Skeletal muscle satellite cell (primary cell): ENCODE data around the gene KIRREL3.

ENCODE experiments used
- H3K27me3 ChIP-seq: 2 replicates; pipeline ENCODE4 v1.7.0; 2013; ENCODE audit warnings: low read length; ENCODE audit not compliant: control insufficient read depth, insufficient read depth
- H3K36me3 ChIP-seq: 2 replicates; pipeline ENCODE4 v1.7.0; 2013; ENCODE audit warnings: mild to moderate bottlenecking, control low read depth, low read length; ENCODE audit not compliant: insufficient read depth
- H3K4me1 ChIP-seq: 2 replicates; pipeline ENCODE4 v1.7.0; 2013; ENCODE audit warnings: low read length; ENCODE audit not compliant: control insufficient read depth, insufficient read depth
- H3K4me2 ChIP-seq: 2 replicates; pipeline ENCODE4 v1.7.0; 2013; ENCODE audit warnings: mild to moderate bottlenecking, low read length
- H3K4me3 ChIP-seq: 2 replicates; pipeline ENCODE4 v1.7.0; 2013; ENCODE audit warnings: low read length
- H3K9ac ChIP-seq: 2 replicates; pipeline ENCODE4 v1.7.0; 2013; ENCODE audit warnings: mild to moderate bottlenecking, low read depth, low read length, moderate library complexity
- H3K9me3 ChIP-seq: replicated peaks from 2 replicates; pipeline ENCODE4 v1.7.0; 2013; ENCODE audit warnings: mild to moderate bottlenecking, control low read depth, low read length

Gene KIRREL3

DNA sequence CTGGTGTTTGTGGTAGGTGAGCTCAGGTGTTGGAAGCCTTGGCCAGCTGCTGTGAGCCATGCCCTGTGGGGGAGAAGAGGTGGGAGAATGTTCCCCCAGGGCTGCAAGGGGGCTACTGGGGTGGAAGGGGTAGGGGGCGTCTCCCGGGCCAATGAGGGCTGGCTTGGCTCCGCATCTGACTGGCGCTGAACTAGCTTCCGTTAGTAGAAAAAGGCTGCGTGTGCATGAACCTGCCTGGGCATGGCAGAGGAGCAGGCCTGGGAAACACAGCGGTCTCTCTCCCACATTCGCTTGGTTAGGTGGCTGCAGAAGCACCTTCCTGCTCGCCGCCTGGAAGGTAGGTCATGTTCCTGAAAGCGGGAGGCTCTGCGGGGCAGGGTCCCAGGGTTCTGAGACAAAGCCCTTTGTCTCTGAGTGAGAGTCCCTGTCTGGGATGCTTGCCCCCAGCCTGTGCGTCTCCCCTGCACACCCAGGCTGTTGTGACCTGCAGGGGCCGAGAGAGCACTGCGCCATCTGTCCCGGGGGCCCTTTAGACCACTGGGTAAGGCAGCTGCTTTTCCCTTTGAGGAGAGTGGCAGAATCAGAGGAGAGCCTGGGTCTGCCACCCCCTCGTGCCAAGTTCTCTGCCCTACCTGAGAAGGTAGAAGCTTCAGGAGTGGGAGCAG lies 466.3 kb downstream of the KIRREL3 start:
- Histone ChIP-seq H3K4me3 (no peak overlapping the region), H3K4me1 (no peaks in the 10 kb centered on the region), H3K36me3 (no peaks in the 10 kb centered on the region), H3K4me2 (no peak overlapping the region), H3K9ac (no peak overlapping the region), H3K27me3 (peaks cover 5% of the 10 kb centered on the region), H3K9me3 (no peaks in the 10 kb centered on the region)

DNA sequence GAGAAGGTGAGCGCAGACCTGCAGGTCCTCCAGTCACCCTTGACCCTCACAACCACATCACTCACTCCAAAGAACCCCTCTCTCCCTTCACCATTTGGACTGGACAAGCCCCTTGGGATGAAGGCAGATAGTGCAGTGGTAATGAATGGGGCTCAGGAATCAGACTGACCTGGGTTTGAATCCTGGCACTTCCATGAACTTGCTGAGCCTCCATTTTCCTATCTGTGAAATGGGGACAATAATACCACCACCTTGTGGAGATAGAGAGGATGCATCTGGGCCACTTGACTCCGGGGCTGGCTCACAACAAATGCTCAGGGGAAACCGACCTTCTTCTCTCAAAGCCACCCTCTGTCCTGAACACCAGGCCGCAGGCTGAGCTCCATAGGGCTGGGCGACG lies 467.0 kb downstream of the KIRREL3 start:
- no peak overlapping the region for H3K9ac ChIP-seq
- H3K4me2 ChIP-seq, result no peak overlapping the region
- H3K4me1 ChIP-seq, result no peaks in the 10 kb centered on the region
- no peak overlapping the region for H3K4me3 ChIP-seq
- H3K27me3 ChIP-seq, result peaks cover 5% of the 10 kb centered on the region
- no peaks in the 10 kb centered on the region for H3K36me3 ChIP-seq
- H3K9me3 ChIP-seq, result no peaks in the 10 kb centered on the region

DNA sequence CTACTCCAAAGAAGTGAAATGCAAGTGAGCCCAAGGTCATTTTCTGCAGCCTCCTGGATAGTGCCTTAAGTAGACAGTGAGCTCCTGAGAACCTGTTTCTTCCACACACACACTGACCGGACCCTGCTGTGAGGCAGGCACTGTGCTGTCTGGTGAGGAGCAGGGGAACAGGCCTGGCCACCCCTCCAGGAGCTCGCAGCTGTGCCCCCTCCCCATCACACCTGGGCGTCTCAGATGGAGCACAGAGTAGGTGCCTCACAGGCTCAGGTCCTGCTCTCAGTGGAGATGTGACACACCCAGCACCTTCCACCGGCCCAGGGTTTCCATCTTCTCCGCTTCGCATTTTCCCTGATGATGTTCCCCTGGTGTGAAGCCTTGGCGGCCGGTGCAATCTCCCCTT lies 470.2 kb downstream of the KIRREL3 start:
- Histone ChIP-seq H3K27me3 (no peaks in the 10 kb centered on the region), H3K4me2 (no peak overlapping the region), H3K4me1 (no peaks in the 10 kb centered on the region), H3K36me3 (no peaks in the 10 kb centered on the region), H3K9ac (no peak overlapping the region), H3K4me3 (no peak overlapping the region), H3K9me3 (no peaks in the 10 kb centered on the region)

DNA sequence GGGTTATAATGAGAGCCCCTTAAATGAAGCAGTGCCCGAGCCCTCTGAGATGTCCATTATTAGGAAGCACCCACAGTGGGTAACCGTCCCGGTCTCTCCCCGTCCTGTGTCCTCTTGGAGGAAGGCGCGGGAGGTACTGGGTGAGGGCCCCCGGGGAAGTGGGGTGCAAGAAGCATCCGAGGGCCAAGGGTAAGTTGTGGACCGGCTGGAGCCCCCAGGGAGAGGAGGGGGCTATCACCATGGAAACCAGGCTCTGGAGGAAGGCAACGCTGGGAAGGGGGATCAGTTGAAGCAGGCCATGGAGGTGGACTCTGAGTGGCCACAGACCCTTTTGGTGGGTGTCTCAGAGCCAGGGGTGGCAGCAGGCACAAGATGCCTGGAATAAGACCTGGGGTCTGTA lies 471.5 kb downstream of the KIRREL3 start:
- Histone ChIP-seq H3K9me3 (no peaks in the 10 kb centered on the region), H3K27me3 (no peaks in the 10 kb centered on the region), H3K9ac (no peak overlapping the region), H3K4me2 (no peak overlapping the region), H3K36me3 (no peaks in the 10 kb centered on the region), H3K4me1 (no peaks in the 10 kb centered on the region), H3K4me3 (no peak overlapping the region)

DNA sequence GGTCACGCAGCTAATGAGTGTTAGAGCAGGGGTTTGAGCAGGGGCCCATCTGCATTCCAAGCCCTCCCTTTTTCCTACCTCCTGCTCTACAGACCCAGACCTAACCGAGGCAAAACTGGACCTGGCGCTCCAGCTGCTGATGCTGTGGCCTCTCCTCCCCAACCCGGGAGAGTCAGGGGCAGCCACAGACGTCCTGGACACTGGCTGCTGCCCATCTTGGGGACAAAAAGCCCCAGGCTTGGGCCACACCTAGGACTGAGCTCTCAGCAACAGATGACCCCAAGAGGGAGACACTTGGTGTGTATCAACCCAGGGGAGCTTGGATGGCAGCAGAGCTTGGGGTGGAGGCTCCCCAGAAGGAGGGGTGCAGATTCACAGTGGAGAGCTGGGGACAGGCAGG lies 472.5 kb downstream of the KIRREL3 start:
- H3K9ac ChIP-seq, result no peak overlapping the region
- no peaks in the 10 kb centered on the region for H3K36me3 ChIP-seq
- no peak overlapping the region for H3K4me2 ChIP-seq
- H3K4me1 ChIP-seq, result no peaks in the 10 kb centered on the region
- H3K9me3 ChIP-seq, result no peaks in the 10 kb centered on the region
- H3K27me3 ChIP-seq, result no peaks in the 10 kb centered on the region
- no peak overlapping the region for H3K4me3 ChIP-seq

DNA sequence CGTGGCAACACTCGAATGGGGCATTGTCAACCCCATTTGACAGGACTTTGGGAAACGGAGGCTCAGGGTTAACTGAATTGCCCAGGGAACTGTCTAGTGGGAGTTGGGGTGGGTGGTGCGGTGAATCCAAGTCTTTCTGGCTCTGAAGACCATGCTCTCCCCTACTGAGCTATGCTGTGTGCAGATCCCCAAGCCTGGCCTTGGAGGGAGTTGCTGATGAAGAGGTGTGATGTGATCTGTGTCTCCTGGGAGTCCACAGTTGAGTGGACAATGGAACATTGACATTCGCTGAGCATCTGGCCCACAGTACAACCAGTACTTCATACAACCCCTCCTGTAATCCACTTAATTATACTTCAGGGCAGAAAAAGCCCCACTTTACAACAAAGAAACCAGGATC lies 472.9 kb downstream of the KIRREL3 start:
- Histone ChIP-seq H3K27me3 (no peaks in the 10 kb centered on the region), H3K9ac (no peak overlapping the region), H3K4me2 (no peak overlapping the region), H3K36me3 (no peaks in the 10 kb centered on the region), H3K4me1 (no peaks in the 10 kb centered on the region), H3K9me3 (no peaks in the 10 kb centered on the region), H3K4me3 (no peak overlapping the region)

DNA sequence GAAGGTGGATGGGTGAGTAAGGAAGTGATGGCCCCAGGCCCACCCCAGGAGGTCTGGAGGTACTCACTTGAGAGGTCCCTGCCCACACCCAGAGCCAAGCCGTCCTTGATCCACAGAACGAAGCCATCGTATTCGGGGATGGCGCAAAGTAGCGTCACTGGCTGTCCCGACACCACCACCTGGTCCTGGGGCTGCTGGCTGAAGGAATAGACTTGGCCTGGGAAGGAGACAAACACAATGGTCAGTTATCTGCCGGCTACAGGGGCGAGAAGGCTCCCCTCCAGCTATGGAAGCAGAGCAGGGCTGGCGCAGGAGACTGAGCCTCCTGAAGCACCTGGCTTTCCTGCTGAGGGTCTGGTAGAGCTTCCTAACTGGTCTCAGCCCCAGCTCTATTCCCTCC lies 474.1 kb downstream of the KIRREL3 start:
- Histone ChIP-seq H3K4me2 (no peak overlapping the region), H3K4me1 (no peaks in the 10 kb centered on the region), H3K27me3 (no peaks in the 10 kb centered on the region), H3K4me3 (no peak overlapping the region), H3K36me3 (no peaks in the 10 kb centered on the region), H3K9me3 (no peaks in the 10 kb centered on the region), H3K9ac (no peak overlapping the region)

DNA sequence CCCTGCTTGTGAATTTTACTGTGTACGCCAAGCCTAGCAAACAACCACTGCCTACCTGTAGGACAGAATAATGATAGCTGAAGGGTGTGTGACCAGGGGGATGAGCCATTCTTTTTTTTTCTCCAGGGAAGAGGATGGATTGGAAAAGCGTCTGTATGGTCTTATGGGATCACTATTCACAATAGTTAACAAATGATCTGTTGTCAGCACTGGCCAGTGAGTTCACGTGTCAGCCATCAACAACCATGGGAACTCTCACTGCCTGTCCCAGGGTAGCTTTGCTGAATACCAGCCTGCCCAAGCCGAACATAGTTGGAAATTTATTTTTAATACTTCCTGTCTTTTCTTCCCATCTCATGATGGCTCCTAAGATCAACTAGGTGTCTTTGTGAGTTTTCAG lies 474.9 kb downstream of the KIRREL3 start:
- no peaks in the 10 kb centered on the region for H3K36me3 ChIP-seq
- no peak overlapping the region for H3K9ac ChIP-seq
- H3K4me1 ChIP-seq, result no peaks in the 10 kb centered on the region
- H3K9me3 ChIP-seq, result no peaks in the 10 kb centered on the region
- H3K4me3 ChIP-seq, result no peak overlapping the region
- no peak overlapping the region for H3K4me2 ChIP-seq
- H3K27me3 ChIP-seq, result no peaks in the 10 kb centered on the region

DNA sequence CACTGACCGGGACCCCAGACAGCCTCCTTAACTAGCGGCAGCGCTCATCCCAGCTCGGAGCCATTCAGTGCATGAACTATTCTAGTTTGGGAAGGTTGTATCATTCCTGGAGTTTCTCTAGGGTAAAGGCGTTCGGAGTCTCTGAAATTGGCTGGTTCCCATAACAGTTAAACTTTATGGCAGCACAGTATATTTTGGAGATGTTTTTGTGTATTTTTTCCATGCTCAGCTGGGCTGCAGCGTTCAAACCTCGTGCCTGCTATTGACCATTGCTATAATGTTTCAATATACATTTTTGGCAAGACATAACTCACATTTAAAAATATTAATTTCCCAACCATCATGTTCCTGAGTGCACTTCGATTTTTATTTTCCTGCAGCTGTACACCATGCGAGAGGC lies 475.4 kb downstream of the KIRREL3 start:
- Histone ChIP-seq H3K4me1 (no peaks in the 10 kb centered on the region), H3K36me3 (no peaks in the 10 kb centered on the region), H3K9me3 (no peaks in the 10 kb centered on the region), H3K27me3 (no peaks in the 10 kb centered on the region), H3K9ac (no peak overlapping the region), H3K4me3 (no peak overlapping the region), H3K4me2 (no peak overlapping the region)

DNA sequence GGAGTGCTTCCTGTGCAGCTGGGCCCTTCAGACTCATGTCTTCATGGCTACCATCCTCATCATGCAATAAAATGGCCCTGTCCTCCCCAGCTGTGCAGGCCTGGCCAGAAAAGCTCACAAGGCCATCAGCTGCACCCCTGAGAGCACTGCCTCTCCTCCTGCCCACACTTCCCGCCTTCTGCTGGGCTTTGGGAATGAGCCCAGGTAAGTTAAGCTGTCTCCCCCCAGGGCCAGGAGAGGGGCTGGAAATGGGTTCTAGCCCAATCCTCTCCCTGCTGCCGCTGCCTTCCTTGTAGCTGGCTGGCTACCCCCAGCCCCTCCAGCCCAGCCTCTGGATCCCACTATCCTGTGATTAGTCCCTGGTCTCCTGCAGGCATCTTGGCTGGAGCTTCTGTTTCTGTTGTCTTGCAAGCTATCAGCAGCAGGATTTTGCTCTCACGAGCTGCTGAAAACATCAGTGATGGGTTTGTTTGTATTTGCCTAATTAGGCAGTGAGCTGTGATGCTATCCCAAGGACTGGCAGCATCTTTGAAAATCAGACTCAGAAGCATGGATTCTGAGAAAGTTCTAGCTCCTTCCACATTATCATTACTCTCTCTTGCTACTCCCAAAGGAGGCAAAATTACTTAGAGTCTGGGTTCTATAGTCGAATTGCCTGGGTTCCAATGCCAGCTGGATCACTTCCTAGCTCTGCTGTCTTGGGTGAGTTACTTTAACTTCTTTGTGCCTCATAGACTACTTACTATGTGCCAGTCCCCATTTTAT lies 476.9 kb downstream of the KIRREL3 start:
- Histone ChIP-seq H3K4me2 (no peak overlapping the region), H3K9me3 (no peaks in the 10 kb centered on the region), H3K27me3 (no peaks in the 10 kb centered on the region), H3K36me3 (no peaks in the 10 kb centered on the region), H3K4me1 (no peaks in the 10 kb centered on the region), H3K4me3 (no peak overlapping the region), H3K9ac (no peak overlapping the region)

DNA sequence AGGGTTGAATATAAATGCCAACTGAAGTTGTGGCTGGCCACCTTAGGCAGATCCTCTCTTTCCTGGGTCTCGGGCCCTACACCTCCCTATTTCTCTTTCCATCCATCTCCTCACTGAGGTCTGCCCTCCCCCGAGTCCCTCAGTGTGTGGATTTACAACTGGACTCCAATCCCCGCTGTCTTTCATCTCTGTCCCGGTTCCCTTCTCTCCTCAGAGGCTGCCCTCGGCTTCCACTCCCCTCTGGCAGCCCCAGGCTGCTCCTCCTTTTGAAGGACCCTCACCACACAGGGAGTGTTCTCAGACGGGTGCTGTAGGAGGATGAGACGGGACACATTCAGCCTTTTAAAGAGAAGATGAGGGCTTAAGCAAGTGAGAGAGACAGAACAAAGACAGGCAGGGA lies 478.0 kb downstream of the KIRREL3 start:
- Histone ChIP-seq H3K9ac (no peak overlapping the region), H3K4me3 (no peak overlapping the region), H3K27me3 (no peaks in the 10 kb centered on the region)

DNA sequence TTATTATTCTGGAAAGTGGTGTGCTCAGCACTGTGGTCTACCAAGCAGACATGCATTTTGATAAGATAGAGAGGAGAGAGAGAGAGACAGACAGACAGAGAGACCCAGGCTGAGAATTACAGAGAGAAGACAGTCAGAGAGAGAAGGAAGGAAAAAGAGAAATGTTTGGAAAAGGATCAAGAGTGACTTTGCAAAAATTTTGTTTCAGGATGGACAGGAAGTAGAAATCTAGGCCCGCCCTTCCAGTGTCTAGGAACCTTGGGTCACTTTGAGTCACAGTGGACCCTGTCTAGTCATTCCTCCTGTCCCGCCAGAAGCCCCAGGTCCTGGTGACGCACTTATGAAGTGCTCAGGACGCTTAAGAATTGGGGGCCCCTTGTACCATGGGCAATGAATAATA lies 478.4 kb downstream of the KIRREL3 start:
- H3K4me3 ChIP-seq, result no peak overlapping the region
- H3K27me3 ChIP-seq, result no peaks in the 10 kb centered on the region
- H3K9me3 ChIP-seq, result no peaks in the 10 kb centered on the region
- no peaks in the 10 kb centered on the region for H3K4me1 ChIP-seq
- no peak overlapping the region for H3K4me2 ChIP-seq
- H3K9ac ChIP-seq, result no peak overlapping the region
- H3K36me3 ChIP-seq, result no peaks in the 10 kb centered on the region

More for the DNA sequence above, 478.0 kb downstream of the KIRREL3 start:
- no peaks in the 10 kb centered on the region for H3K9me3 ChIP-seq
- no peaks in the 10 kb centered on the region for H3K36me3 ChIP-seq
- no peaks in the 10 kb centered on the region for H3K4me1 ChIP-seq
- H3K4me2 ChIP-seq, result no peak overlapping the region
